GM23338 (cell line): ENCODE data around the gene TMEM201. TPM values are rescaled to one million over a fixed set of nuclear protein-coding genes. Genes with fewer than 3 reads are reported as not detected.

Source experiments
- ATAC-seq: fragments of 200-7000 bp; cut with Tn5 transposase; 3 replicates; pipeline ENCODE4 v1.9.1; 2020
- DNase-seq: peaks from one replicate; pipeline ENCODE4 v3.0.0-alpha.2; 2015; ENCODE audit warnings: low spot score
- H2AFZ ChIP-seq: fragments of 200-600 bp; sonication (generic); 2 replicates; pipeline ENCODE4 v1.8.0; 2016; ENCODE audit warnings: antibody characterized with exemption, mild to moderate bottlenecking, moderate library complexity
- H3F3A ChIP-seq: fragments of 200-600 bp; sonication (generic); replicated peaks from 2 replicates; pipeline ENCODE4 v1.8.0; 2017; ENCODE audit warnings: antibody characterized with exemption, mixed run types, low read depth
- H3K27ac ChIP-seq: fragments of 200-600 bp; sonication (generic); 2 replicates; pipeline ENCODE4 v1.6.1; 2016; ENCODE audit warnings: low read depth
- H3K27me3 ChIP-seq: fragments of 200-600 bp; sonication (generic); 2 replicates; pipeline ENCODE4 v1.8.0; 2016; ENCODE audit warnings: mild to moderate bottlenecking, mixed run types, moderate library complexity; ENCODE audit not compliant: insufficient read depth
- H3K36me3 ChIP-seq: fragments of 200-600 bp; sonication (generic); 2 replicates; pipeline ENCODE4 v1.8.0; 2016; ENCODE audit warnings: mild to moderate bottlenecking; ENCODE audit not compliant: insufficient read depth
- H3K4me1 ChIP-seq: fragments of 200-600 bp; sonication (generic); 2 replicates; pipeline ENCODE4 v1.8.0; 2016; ENCODE audit warnings: mild to moderate bottlenecking, moderate library complexity; ENCODE audit not compliant: insufficient read depth
- H3K4me2 ChIP-seq: fragments of 200-600 bp; sonication (generic); 2 replicates; pipeline ENCODE4 v1.7.1; 2017; ENCODE audit warnings: mixed run types
- H3K4me3 ChIP-seq: fragments of 200-600 bp; sonication (generic); 2 replicates; pipeline ENCODE4 v1.6.1; 2016; ENCODE audit warnings: mixed run types
- H3K79me2 ChIP-seq: fragments of 200-600 bp; sonication (generic); replicated peaks from 2 replicates; pipeline ENCODE4 v1.8.0; 2017; ENCODE audit warnings: mild to moderate bottlenecking; ENCODE audit not compliant: insufficient read depth
- H3K9me2 ChIP-seq: fragments of 200-600 bp; sonication (generic); 2 replicates; pipeline ENCODE4 v1.8.0; 2017; ENCODE audit not compliant: insufficient read depth
- H4K20me1 ChIP-seq: fragments of 200-600 bp; sonication (generic); replicated peaks from 2 replicates; pipeline ENCODE4 v1.8.0; 2017; ENCODE audit warnings: mild to moderate bottlenecking; ENCODE audit not compliant: insufficient read depth
- H3K27ac Mint-ChIP-seq: 2 replicates; pipeline ENCODE4 v1.8.0; 2020; ENCODE audit warnings: inconsistent platforms, mild to moderate bottlenecking, moderate library complexity, mixed read lengths
- H3K27me3 Mint-ChIP-seq: 3 replicates; pipeline ENCODE4 v1.8.0; 2022; ENCODE audit warnings: low read depth, mild to moderate bottlenecking, moderate library complexity, mixed read lengths, inconsistent platforms; ENCODE audit not compliant: insufficient read depth, poor library complexity
- H3K36me3 Mint-ChIP-seq: 3 replicates; pipeline ENCODE4 v1.8.0; 2021; ENCODE audit warnings: low read depth, mild to moderate bottlenecking, inconsistent platforms, moderate library complexity, mixed read lengths
- H3K4me1 Mint-ChIP-seq: 3 replicates; pipeline ENCODE4 v1.8.0; 2020; ENCODE audit warnings: mild to moderate bottlenecking, inconsistent platforms, mixed read lengths
- H3K4me3 Mint-ChIP-seq: 3 replicates; pipeline ENCODE4 v1.8.0; 2021; ENCODE audit warnings: moderate library complexity, mild to moderate bottlenecking, inconsistent platforms, mixed read lengths
- H3K9me3 Mint-ChIP-seq: 3 replicates; pipeline ENCODE4 v1.8.0; 2020; ENCODE audit warnings: moderate library complexity, mild to moderate bottlenecking, inconsistent platforms, mixed read lengths
- EZH2phosphoT487 ChIP-seq: fragments of 200-600 bp; sonication (generic); IDR thresholded peaks from one replicate; pipeline ENCODE4 v1.8.1; 2018; ENCODE audit warnings: antibody characterized with exemption; ENCODE audit not compliant: unreplicated experiment
- REST ChIP-seq: IDR thresholded peaks from one replicate; pipeline ENCODE4 v1.6.1; 2018; ENCODE audit warnings: antibody characterized with exemption; ENCODE audit not compliant: unreplicated experiment
- polyA plus RNA-seq: library from polyadenylated mRNA; unstranded; fragments of >200 nt; fragmentation: Nextera tagmentation; extraction: Ambion mirVana; gene quantifications from 2 replicates; pipeline ENCODE4 v1.2.1, GENCODE V29; 2016
- total RNA-seq: library from RNA; depleted of rRNA; stranded (reverse); fragments of >200 nt; shearing (Covaris generic); gene quantifications from 2 replicates; pipeline ENCODE4 v1.2.3, GENCODE V29; 2014

The TMEM201 gene
- total and polyA plus RNA-seq, 2 experiments from 2014 or later = 11.6 to 27.2 TPM

- Histone ChIP-seq H2AFZ (no peak overlapping the region), H3K4me3 (no peak overlapping the region), H3K4me1 (peaks cover 34% of the 10 kb centered on the region; the same call in 1 of the 2 replicates), H4K20me1 (peaks cover 30% of the 10 kb centered on the region), H3K36me3 (no peaks in the 10 kb centered on the region), H3K27me3 (no peaks in the 10 kb centered on the region), H3K4me2 (0 out of 2 replicates have a peak overlapping the region, but pooled peaks have one; percentile 98), H3F3A (0 out of 2 replicates have a peak, but pooled peaks cover 2% of the 10 kb centered on the region), H3K9me2 (no peaks in the 10 kb centered on the region), H3K79me2 (peaks cover 66% of the 10 kb centered on the region), H3K27ac (no peak overlapping the region)
- H3K27me3 Mint-ChIP-seq = peaks cover 2% of the 10 kb centered on the region
- H3K4me1 Mint-ChIP-seq = peaks cover 39% of the 10 kb centered on the region
- no peak overlapping the region for H3K27ac Mint-ChIP-seq
- no peaks in the 10 kb centered on the region for H3K36me3 Mint-ChIP-seq
- no peak for TF ChIP-seq REST
- peak overlapping the region; percentile 85 for H3K4me3 Mint-ChIP-seq
- peaks cover 3% of the 10 kb centered on the region; the same call in 2 of the 3 replicates for H3K9me3 Mint-ChIP-seq
- ATAC-seq (no peak), DNase-seq (no peak)
Observed at GRCh38 chr1:9590945-9591668, 2.4 kb downstream of the TMEM201 start.

- Mint-ChIP-seq H3K4me3 (peak overlapping the region; percentile 22; the same call in 2 of the 3 replicates), H3K9me3 (peaks cover 3% of the 10 kb centered on the region; the same call in 2 of the 3 replicates), H3K4me1 (peaks cover 39% of the 10 kb centered on the region), H3K27ac (no peak overlapping the region), H3K27me3 (peaks cover 2% of the 10 kb centered on the region), H3K36me3 (no peaks in the 10 kb centered on the region)
- Histone ChIP-seq H3K27ac (no peak overlapping the region), H4K20me1 (peaks cover 33% of the 10 kb centered on the region), H3K36me3 (no peaks in the 10 kb centered on the region), H3K79me2 (peaks cover 66% of the 10 kb centered on the region), H3K4me2 (no peak overlapping the region; the same call in 1 of the 2 replicates), H3K27me3 (no peaks in the 10 kb centered on the region), H3K4me1 (peaks cover 34% of the 10 kb centered on the region; the same call in 1 of the 2 replicates), H3K4me3 (no peak overlapping the region), H3K9me2 (no peaks in the 10 kb centered on the region), H3F3A (0 out of 2 replicates have a peak, but pooled peaks cover 2% of the 10 kb centered on the region), H2AFZ (no peak overlapping the region)
- TF ChIP-seq EZH2phosphoT487 (no peak), REST (no peak)
- peak; percentile 27 for DNase-seq
- ATAC-seq = no peak
Observed at GRCh38 chr1:9591669-9592509, 3.2 kb downstream of the TMEM201 start.
